Measurements from ENCODE around the gene COL24A1. TPM values are rescaled to one million over a fixed set of nuclear protein-coding genes. Genes with fewer than 3 reads are reported as not detected.

COL24A1 gene
- total RNA-seq, 1 experiment from 2014 or later, result 1.1 TPM

DNA sequence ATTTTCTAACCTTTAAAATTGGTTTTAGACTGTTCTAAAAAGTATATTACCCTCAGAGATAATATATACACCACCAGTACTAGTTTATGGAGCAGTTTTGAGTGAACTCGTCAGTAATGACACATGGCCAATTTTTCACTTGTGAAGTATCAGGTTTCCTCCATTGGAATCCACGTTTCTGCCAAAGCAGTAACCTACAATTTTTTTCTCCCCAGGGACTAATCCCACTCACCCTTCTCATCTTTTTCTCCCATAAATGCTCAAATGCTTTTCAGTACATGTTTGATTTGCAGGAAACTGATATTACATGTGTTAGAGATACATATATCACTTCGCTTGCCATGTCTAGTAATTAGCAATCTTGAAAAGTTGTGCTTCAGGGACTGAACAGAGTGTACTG lies 94.1 kb downstream of the COL24A1 start:
- H3K4me3 Mint-ChIP-seq, result no peak overlapping the region
- POLR2A ChIA-PET, result no interaction called here
- DNase-seq (ENCODE audit: low spot score) (no peak), ATAC-seq (no peak)
- no peaks in the 10 kb centered on the region for H3K27me3 Mint-ChIP-seq (ENCODE audit: low read depth)
- no peaks in the 10 kb centered on the region for H3K9me3 Mint-ChIP-seq
- H3K27ac Mint-ChIP-seq, result no peak overlapping the region
- CTCF ChIA-PET, result no interaction called here
- H3K4me1 Mint-ChIP-seq, result peaks cover 7% of the 10 kb centered on the region
- TF ChIP-seq OVOL2 (CRISPR knock-in tag; IDR thresholded peaks at IDR 0.05; ENCODE audit: borderline replicate concordance) (no peak), NR1H2 (CRISPR knock-in tag; IDR thresholded peaks at IDR 0.05) (no peak), SOX15 (CRISPR knock-in tag; IDR thresholded peaks at IDR 0.05) (no peak), JUN (CRISPR knock-in tag; IDR thresholded peaks at IDR 0.05) (no peak), SMAD4 (CRISPR knock-in tag; IDR thresholded peaks at IDR 0.05) (no peak), NFATC4 (CRISPR knock-in tag; IDR thresholded peaks at IDR 0.05) (no peak), ZNF232 (CRISPR knock-in tag; IDR thresholded peaks at IDR 0.05) (no peak), EMX1 (CRISPR knock-in tag; IDR thresholded peaks at IDR 0.05) (no peak), MXD4 (CRISPR knock-in tag; IDR thresholded peaks at IDR 0.05; ENCODE audit: borderline replicate concordance) (no peak)
- TF ChIP-seq, protein P1, sequence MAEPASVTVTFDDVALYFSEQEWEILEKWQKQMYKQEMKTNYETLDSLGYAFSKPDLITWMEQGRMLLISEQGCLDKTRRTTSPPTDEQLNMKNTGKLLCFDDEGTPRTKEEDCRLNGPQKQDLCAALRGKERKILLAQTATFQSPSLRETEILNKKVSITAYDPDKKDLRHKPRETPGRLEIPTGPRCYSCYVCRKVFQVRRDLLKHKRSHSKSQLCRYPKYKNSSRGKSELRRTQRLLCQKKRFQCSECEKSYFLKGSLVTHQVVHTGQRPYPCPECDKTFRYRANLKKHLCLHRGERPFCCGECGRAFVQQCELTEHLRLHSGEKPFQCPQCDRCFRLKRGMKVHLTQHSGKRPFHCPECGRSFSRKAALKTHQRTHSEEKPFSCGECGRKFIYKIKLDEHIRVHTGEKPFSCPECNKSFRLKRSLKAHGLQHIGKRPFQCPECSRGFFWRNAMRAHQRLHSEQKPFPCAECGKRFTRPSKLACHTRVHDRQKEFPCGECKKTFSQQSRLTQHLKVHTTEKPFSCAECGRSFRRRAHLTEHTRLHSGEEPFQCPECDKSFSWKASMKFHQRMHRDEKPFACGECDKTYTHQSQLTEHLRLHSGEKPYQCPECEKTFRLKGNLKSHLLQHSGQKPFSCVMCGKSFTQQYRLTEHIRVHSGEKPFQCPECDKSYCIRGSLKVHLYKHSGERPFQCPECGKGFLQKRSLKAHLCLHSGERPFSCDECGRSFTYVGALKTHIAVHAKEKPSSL (CRISPR knock-in tag; conservative IDR thresholded peaks at IDR 0.05), result no peak
- TF ChIP-seq, protein P2, sequence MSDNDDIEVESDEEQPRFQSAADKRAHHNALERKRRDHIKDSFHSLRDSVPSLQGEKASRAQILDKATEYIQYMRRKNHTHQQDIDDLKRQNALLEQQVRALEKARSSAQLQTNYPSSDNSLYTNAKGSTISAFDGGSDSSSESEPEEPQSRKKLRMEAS (CRISPR knock-in tag; IDR thresholded peaks at IDR 0.05), result no peak
- TF ChIP-seq, protein P3, sequence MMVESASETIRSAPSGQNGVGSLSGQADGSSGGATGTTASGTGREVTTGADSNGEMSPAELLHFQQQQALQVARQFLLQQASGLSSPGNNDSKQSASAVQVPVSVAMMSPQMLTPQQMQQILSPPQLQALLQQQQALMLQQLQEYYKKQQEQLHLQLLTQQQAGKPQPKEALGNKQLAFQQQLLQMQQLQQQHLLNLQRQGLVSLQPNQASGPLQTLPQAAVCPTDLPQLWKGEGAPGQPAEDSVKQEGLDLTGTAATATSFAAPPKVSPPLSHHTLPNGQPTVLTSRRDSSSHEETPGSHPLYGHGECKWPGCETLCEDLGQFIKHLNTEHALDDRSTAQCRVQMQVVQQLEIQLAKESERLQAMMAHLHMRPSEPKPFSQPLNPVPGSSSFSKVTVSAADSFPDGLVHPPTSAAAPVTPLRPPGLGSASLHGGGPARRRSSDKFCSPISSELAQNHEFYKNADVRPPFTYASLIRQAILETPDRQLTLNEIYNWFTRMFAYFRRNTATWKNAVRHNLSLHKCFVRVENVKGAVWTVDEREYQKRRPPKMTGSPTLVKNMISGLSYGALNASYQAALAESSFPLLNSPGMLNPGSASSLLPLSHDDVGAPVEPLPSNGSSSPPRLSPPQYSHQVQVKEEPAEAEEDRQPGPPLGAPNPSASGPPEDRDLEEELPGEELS (CRISPR knock-in tag; IDR thresholded peaks at IDR 0.05), result no peak
- TF ChIP-seq, protein P4, sequence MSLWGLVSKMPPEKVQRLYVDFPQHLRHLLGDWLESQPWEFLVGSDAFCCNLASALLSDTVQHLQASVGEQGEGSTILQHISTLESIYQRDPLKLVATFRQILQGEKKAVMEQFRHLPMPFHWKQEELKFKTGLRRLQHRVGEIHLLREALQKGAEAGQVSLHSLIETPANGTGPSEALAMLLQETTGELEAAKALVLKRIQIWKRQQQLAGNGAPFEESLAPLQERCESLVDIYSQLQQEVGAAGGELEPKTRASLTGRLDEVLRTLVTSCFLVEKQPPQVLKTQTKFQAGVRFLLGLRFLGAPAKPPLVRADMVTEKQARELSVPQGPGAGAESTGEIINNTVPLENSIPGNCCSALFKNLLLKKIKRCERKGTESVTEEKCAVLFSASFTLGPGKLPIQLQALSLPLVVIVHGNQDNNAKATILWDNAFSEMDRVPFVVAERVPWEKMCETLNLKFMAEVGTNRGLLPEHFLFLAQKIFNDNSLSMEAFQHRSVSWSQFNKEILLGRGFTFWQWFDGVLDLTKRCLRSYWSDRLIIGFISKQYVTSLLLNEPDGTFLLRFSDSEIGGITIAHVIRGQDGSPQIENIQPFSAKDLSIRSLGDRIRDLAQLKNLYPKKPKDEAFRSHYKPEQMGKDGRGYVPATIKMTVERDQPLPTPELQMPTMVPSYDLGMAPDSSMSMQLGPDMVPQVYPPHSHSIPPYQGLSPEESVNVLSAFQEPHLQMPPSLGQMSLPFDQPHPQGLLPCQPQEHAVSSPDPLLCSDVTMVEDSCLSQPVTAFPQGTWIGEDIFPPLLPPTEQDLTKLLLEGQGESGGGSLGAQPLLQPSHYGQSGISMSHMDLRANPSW (CRISPR knock-in tag; conservative IDR thresholded peaks at IDR 0.05; ENCODE audit: low read depth), result no peak
- TF ChIP-seq, protein P5, sequence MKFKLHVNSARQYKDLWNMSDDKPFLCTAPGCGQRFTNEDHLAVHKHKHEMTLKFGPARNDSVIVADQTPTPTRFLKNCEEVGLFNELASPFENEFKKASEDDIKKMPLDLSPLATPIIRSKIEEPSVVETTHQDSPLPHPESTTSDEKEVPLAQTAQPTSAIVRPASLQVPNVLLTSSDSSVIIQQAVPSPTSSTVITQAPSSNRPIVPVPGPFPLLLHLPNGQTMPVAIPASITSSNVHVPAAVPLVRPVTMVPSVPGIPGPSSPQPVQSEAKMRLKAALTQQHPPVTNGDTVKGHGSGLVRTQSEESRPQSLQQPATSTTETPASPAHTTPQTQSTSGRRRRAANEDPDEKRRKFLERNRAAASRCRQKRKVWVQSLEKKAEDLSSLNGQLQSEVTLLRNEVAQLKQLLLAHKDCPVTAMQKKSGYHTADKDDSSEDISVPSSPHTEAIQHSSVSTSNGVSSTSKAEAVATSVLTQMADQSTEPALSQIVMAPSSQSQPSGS (CRISPR knock-in tag; IDR thresholded peaks at IDR 0.05; ENCODE audit: borderline replicate concordance, low read depth), result no peak
- no peaks in the 10 kb centered on the region for H3K36me3 Mint-ChIP-seq

DNA sequence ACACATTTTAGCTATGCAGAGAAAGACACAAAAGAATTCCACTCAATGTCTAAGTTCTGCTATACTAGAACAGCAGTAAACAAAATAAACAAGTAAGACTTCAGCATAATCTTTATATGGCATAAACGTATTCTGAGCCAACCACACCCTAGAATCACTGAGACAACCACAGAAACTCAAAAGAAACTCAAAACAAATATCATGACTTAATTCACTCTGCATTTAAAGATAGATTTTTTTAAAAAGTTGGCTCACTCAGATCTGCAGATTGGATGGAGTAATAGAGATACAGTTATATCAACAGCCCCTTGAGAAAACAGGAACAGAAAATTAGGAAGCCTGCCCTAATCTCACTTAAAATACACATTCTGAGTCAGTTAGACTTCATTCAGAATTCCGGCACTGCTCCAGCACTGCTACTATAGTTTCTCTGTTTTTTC lies 95.0 kb downstream of the COL24A1 start:
- DNase-seq (ENCODE audit: low spot score) (no peak), ATAC-seq (no peak)
- Mint-ChIP-seq H3K36me3 (no peaks in the 10 kb centered on the region), H3K27ac (no peak overlapping the region), H3K27me3 (ENCODE audit: low read depth) (no peaks in the 10 kb centered on the region), H3K9me3 (no peaks in the 10 kb centered on the region), H3K4me1 (peaks cover 7% of the 10 kb centered on the region), H3K4me3 (no peak overlapping the region)
- ChIA-PET CTCF (no interaction called here), POLR2A (no interaction called here)
- TF ChIP-seq SMAD4 (CRISPR knock-in tag; IDR thresholded peaks at IDR 0.05) (no peak), JAZF1 (CRISPR knock-in tag; IDR thresholded peaks at IDR 0.05) (no peak), NFATC4 (CRISPR knock-in tag; IDR thresholded peaks at IDR 0.05) (no peak), ATF1 (CRISPR knock-in tag; IDR thresholded peaks at IDR 0.05) (no peak)
- TF ChIP-seq, protein P5 (CRISPR knock-in tag; IDR thresholded peaks at IDR 0.05; ENCODE audit: borderline replicate concordance, low read depth), result no peak
- TF ChIP-seq, protein P6, sequence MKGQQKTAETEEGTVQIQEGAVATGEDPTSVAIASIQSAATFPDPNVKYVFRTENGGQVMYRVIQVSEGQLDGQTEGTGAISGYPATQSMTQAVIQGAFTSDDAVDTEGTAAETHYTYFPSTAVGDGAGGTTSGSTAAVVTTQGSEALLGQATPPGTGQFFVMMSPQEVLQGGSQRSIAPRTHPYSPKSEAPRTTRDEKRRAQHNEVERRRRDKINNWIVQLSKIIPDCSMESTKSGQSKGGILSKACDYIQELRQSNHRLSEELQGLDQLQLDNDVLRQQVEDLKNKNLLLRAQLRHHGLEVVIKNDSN (CRISPR knock-in tag; IDR thresholded peaks at IDR 0.05), result no peak
- TF ChIP-seq, protein P7, sequence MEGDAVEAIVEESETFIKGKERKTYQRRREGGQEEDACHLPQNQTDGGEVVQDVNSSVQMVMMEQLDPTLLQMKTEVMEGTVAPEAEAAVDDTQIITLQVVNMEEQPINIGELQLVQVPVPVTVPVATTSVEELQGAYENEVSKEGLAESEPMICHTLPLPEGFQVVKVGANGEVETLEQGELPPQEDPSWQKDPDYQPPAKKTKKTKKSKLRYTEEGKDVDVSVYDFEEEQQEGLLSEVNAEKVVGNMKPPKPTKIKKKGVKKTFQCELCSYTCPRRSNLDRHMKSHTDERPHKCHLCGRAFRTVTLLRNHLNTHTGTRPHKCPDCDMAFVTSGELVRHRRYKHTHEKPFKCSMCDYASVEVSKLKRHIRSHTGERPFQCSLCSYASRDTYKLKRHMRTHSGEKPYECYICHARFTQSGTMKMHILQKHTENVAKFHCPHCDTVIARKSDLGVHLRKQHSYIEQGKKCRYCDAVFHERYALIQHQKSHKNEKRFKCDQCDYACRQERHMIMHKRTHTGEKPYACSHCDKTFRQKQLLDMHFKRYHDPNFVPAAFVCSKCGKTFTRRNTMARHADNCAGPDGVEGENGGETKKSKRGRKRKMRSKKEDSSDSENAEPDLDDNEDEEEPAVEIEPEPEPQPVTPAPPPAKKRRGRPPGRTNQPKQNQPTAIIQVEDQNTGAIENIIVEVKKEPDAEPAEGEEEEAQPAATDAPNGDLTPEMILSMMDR (IDR thresholded peaks at IDR 0.05), result no peak
- TF ChIP-seq, protein P8, sequence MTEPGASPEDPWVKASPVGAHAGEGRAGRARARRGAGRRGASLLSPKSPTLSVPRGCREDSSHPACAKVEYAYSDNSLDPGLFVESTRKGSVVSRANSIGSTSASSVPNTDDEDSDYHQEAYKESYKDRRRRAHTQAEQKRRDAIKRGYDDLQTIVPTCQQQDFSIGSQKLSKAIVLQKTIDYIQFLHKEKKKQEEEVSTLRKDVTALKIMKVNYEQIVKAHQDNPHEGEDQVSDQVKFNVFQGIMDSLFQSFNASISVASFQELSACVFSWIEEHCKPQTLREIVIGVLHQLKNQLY (CRISPR knock-in tag; IDR thresholded peaks at IDR 0.05), result no peak
